Calu3 (cell line): ENCODE results near the gene NIT2. TPM values are rescaled to one million over a fixed set of nuclear protein-coding genes. Genes with fewer than 3 reads are reported as not detected.

ENCODE experiments used
- BruUV-seq: library from RNA; stranded (reverse); fragments of 400-500 nt; replicated peaks from 2 replicates; lab custom pipeline; 2021; lab: Mats Ljungman, UMichigan
- CTCF ChIA-PET: fragments of 300-600 bp; sonication (Branson Sonifier 250); formaldehyde crosslinking; loops from one replicate; lab custom pipeline; 2022; ENCODE audit warnings: antibody characterized with exemption; lab: Charles Lee
- DNase-seq: peaks from one replicate; pipeline ENCODE4 v3.0.0; 2022
- H3K27ac Mint-ChIP-seq: one replicate; pipeline ENCODE4 v1.8.0; 2022; ENCODE audit warnings: mixed read lengths; ENCODE audit not compliant: unreplicated experiment
- H3K27me3 Mint-ChIP-seq: one replicate; pipeline ENCODE4 v1.8.0; 2022; ENCODE audit warnings: mixed read lengths; ENCODE audit not compliant: unreplicated experiment
- H3K36me3 Mint-ChIP-seq: one replicate; pipeline ENCODE4 v1.8.0; 2022; ENCODE audit warnings: mild to moderate bottlenecking, moderate library complexity, mixed read lengths; ENCODE audit not compliant: insufficient read depth, unreplicated experiment
- H3K4me1 Mint-ChIP-seq: one replicate; pipeline ENCODE4 v1.8.0; 2022; ENCODE audit warnings: mild to moderate bottlenecking, low read depth, mixed read lengths; ENCODE audit not compliant: unreplicated experiment
- H3K4me3 Mint-ChIP-seq: one replicate; pipeline ENCODE4 v1.8.0; 2022; ENCODE audit warnings: mild to moderate bottlenecking, low read depth, moderate library complexity, mixed read lengths; ENCODE audit not compliant: unreplicated experiment
- H3K9me3 Mint-ChIP-seq: one replicate; pipeline ENCODE4 v1.8.0; 2022; ENCODE audit warnings: low read depth, mixed read lengths; ENCODE audit not compliant: unreplicated experiment
- intact Hi-C: fragments of 100-400 bp; cut with micrococcal nuclease; formaldehyde crosslinking; loops from one replicate; pipeline ENCODE4 v1.10.0; 2022; ENCODE audit not compliant: unreplicated experiment
- total RNA-seq: library from RNA; stranded (reverse); gene quantifications from 2 replicates; pipeline ENCODE4 v1.2.3, GENCODE V29; 2022
- TF ChIP-seq, protein P1 (sequence below): fragments of 200-600 bp; IDR thresholded peaks from one replicate; pipeline ENCODE4 v1.8.0; 2022; ENCODE audit warnings: antibody characterized with exemption; ENCODE audit not compliant: unreplicated experiment

Gene NIT2
- total RNA-seq, 1 experiment from 2014 or later: 57.4 TPM

DNA sequence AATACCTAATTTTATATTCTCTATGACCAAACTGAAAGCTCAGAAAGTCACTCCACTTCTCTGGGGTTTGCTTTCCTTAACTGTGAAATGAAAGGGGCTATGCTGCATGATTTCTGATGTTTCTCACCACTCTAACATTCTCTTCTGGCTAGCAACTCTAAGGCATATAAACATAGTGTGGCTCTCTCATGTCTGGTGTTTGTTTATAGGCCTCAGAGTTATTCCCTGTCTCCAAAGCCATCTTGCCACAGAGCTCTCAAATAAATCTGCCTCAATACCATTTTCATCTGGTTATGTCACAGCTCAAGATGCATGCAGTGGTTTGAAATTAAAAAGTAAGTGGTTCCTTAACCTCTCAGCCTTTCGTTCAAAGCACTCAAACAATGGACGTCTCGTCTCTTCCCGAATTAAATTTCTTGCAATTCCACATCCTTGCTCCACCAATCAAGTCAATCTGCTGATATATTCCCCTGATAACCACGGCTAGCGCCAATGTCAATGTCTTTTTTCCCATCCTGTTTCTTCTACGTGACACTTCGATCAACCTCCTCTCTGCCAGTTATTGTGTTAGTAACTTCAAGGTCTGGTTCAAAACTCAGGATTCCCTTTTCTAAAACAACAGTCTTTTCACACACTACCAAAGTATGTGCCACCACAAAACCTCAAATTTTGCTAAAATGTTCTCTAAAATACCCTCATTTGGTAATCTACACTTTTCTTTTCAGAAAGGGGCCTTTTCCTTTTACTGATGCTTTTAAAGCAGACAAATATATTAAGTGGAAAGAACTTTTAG, 50.4 kb downstream of the NIT2 start:
- no TSS peak for BruUV-seq
- H3K4me1 Mint-ChIP-seq: no peaks in the 10 kb centered on the region
- no peaks in the 10 kb centered on the region for H3K27me3 Mint-ChIP-seq
- H3K36me3 Mint-ChIP-seq: peaks cover 11% of the 10 kb centered on the region
- intact Hi-C loops: loop anchor here (5.0 kb wide), 1 partner anchor 207 kb away; no protein-coding TSS in a partner anchor
- CTCF ChIA-PET: interaction anchor here (0.6 kb wide), 1 partner anchor 553 kb away, joined by 5 read pairs; no protein-coding TSS in a partner anchor
- H3K27ac Mint-ChIP-seq: no peak overlapping the region
- TF ChIP-seq, protein P1, sequence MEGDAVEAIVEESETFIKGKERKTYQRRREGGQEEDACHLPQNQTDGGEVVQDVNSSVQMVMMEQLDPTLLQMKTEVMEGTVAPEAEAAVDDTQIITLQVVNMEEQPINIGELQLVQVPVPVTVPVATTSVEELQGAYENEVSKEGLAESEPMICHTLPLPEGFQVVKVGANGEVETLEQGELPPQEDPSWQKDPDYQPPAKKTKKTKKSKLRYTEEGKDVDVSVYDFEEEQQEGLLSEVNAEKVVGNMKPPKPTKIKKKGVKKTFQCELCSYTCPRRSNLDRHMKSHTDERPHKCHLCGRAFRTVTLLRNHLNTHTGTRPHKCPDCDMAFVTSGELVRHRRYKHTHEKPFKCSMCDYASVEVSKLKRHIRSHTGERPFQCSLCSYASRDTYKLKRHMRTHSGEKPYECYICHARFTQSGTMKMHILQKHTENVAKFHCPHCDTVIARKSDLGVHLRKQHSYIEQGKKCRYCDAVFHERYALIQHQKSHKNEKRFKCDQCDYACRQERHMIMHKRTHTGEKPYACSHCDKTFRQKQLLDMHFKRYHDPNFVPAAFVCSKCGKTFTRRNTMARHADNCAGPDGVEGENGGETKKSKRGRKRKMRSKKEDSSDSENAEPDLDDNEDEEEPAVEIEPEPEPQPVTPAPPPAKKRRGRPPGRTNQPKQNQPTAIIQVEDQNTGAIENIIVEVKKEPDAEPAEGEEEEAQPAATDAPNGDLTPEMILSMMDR: no peak
- H3K4me3 Mint-ChIP-seq: no peak overlapping the region
- no peak for DNase-seq
- H3K9me3 Mint-ChIP-seq: no peaks in the 10 kb centered on the region

DNA sequence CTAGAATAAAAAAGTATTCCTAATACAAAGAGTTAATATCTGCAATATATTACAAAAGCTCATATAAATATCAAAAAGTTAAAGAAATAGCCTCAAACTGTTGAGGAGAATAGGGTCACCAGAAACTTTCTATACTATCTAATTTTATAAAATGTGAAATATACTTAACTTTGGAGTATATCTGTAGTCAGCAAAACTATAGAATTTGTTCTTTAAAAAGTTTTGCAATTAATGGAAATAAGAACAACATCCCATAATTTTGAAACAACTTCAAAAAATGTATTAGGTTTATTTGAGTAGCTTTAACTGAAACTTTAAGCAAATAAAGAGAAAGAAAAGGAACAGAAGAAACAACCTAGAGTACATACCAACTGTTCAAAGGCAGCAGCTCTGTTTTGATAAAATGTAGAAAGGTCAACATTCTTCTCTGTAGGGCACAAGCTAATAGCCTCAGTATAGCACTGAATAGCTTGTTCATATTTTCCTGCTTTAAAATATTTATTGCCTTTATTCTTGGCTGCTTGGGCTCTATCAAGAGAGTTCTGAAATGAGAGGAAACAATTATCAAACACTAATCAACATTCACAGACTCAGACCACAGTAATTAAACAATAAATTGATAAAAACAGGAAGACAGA, 52.0 kb downstream of the NIT2 start:
- DNase-seq: no peak
- intact Hi-C loops: loop anchor here (5.0 kb wide), 1 partner anchor 206 kb away; no protein-coding TSS in a partner anchor
- H3K36me3 Mint-ChIP-seq: peaks cover 10% of the 10 kb centered on the region
- H3K4me1 Mint-ChIP-seq: no peaks in the 10 kb centered on the region
- BruUV-seq: no TSS peak
- no peaks in the 10 kb centered on the region for H3K9me3 Mint-ChIP-seq
- TF ChIP-seq, protein P1: no peak
- no peaks in the 10 kb centered on the region for H3K27me3 Mint-ChIP-seq
- CTCF ChIA-PET: interaction anchor here (1.6 kb wide), 1 partner anchor 76 kb away, joined by 4 read pairs; no protein-coding TSS in a partner anchor
- no peak overlapping the region for H3K27ac Mint-ChIP-seq
- no peak overlapping the region for H3K4me3 Mint-ChIP-seq

DNA sequence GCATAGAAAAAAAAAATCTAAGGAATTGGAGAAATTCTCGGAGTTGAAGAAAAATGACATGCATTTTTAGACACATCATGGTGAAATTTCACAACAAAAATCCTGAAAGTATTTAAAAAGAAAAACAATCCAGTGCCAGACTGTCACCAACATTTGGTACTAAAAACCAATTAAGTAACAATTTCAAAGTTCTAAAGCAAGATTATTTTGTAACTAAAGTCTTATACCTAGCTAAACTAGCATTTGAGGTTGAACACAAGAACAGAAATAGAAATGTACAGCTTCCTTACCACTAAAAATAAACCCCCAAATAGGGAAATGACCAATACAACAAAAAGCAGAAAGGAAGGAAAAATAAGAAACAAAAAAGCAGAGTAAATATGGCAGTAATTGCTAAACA, 54.5 kb downstream of the NIT2 start:
- H3K27ac Mint-ChIP-seq: no peak overlapping the region
- CTCF ChIA-PET: no interaction called here
- intact Hi-C loops: loop anchor here (5.0 kb wide), 1 partner anchor 203 kb away; no protein-coding TSS in a partner anchor
- no peak overlapping the region for H3K4me3 Mint-ChIP-seq
- H3K36me3 Mint-ChIP-seq: no peaks in the 10 kb centered on the region
- no TSS peak for BruUV-seq
- no peak for DNase-seq
- TF ChIP-seq, protein P1: no peak
- H3K27me3 Mint-ChIP-seq: no peaks in the 10 kb centered on the region
- H3K9me3 Mint-ChIP-seq: no peaks in the 10 kb centered on the region
- H3K4me1 Mint-ChIP-seq: no peaks in the 10 kb centered on the region

DNA sequence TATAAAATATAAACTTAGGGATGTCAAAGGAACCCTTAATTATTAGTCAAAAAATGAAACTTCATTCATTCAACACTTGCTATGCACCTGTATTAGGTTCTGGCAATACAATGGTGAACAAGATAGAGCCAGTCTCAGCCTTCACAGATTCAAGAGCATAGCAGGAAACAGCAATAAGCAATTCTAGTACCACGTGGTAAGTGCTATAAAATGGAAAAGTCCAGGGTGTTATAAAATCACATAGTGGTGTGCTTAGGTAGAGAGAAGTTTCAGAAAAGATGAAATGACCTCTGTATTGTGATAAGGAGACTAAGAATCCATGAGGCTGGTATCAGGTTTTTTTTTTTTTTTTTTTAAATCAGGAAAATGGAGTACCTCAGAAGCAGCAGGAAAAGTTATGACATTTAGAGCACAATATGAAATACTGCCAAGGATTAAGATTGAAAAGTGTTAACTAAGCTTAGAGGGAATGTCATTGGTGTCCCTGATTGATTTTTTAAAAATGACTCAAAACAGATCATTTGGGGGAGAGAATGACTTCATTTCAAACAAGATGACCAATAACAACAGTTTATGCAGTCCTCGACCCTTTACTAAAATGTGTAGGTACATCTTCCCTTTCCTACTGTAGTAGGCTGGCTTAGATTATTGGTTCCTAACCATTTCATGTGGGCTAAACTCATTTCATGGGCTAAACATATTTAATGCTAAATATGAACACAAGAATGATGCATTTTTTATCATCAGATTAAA, 61.3 kb downstream of the NIT2 start:
- TF ChIP-seq, protein P1: no peak
- CTCF ChIA-PET: interaction anchor here (0.6 kb wide), 3 partner anchors 38 to 313 kb away, joined by 3 to 5 read pairs (median 5); partner anchors contain the start of gene TFG
- H3K27me3 Mint-ChIP-seq: no peaks in the 10 kb centered on the region
- peaks cover 7% of the 10 kb centered on the region for H3K4me1 Mint-ChIP-seq
- H3K4me3 Mint-ChIP-seq: no peak overlapping the region
- H3K27ac Mint-ChIP-seq: no peak overlapping the region
- intact Hi-C loops: no loop called here
- no peaks in the 10 kb centered on the region for H3K9me3 Mint-ChIP-seq
- H3K36me3 Mint-ChIP-seq: peaks cover 21% of the 10 kb centered on the region
- DNase-seq: no peak
- BruUV-seq: no TSS peak
